Activated T-cell treated with anti-CD3 and anti-CD28 coated beads, Interleukin-2, amount 50 U/mL, for 72 hours (primary cell): ENCODE results near the gene ARHGAP21. TPM values are rescaled to one million over a fixed set of nuclear protein-coding genes. Genes with fewer than 3 reads are reported as not detected.

Source experiments
- ATAC-seq, 2 donors: fragments of 150-1000 bp; cut with Tn5 transposase; replicated peaks in 1 of 2; 2 replicates each; pipeline ENCODE4 v1.10.0; 2021; ENCODE audit warnings: moderate library complexity in 2 of 2, mild to moderate bottlenecking in 1 of 2
- DNase-seq, 2 donors: peaks; one replicate each; pipeline ENCODE4 v3.0.0; 2021 to 2022; ENCODE audit warnings: mixed read lengths in 1 of 2
- H3K27ac Mint-ChIP-seq: one replicate; pipeline ENCODE4 v1.8.0; 2022; ENCODE audit warnings: mild to moderate bottlenecking, moderate library complexity, mixed read lengths
- H3K27me3 Mint-ChIP-seq: one replicate; pipeline ENCODE4 v1.8.0; 2022; ENCODE audit warnings: low read depth, mixed read lengths
- H3K36me3 Mint-ChIP-seq, 2 donors: one replicate each; pipeline ENCODE4 v1.8.0; 2022; ENCODE audit warnings: mixed read lengths in 2 of 2, mild to moderate bottlenecking in 1 of 2; ENCODE audit not compliant: insufficient read depth in 2 of 2
- H3K4me1 Mint-ChIP-seq: one replicate; pipeline ENCODE4 v1.8.0; 2022; ENCODE audit warnings: low read depth, mixed read lengths
- H3K4me3 Mint-ChIP-seq, 2 donors: one replicate each; pipeline ENCODE4 v1.8.0; 2022; ENCODE audit warnings: mild to moderate bottlenecking in 2 of 2, mixed read lengths in 2 of 2, moderate library complexity in 2 of 2
- H3K9me3 Mint-ChIP-seq, 2 donors: one replicate each; pipeline ENCODE4 v1.8.0; 2022; ENCODE audit warnings: mixed read lengths in 2 of 2
- total RNA-seq, 2 donors: library from RNA; stranded (reverse); gene quantifications; one replicate each; pipeline ENCODE4 v1.2.3, GENCODE V29; 2022

Gene ARHGAP21
- total RNA-seq, 2 donors from 2014 or later: 22.6 to 22.9 TPM

- Mint-ChIP-seq H3K4me1 (peaks cover 7% of the 10 kb centered on the region), H3K4me3 (no peak overlapping the region), H3K9me3 (no peaks in the 10 kb centered on the region), H3K27ac (no peak overlapping the region), H3K36me3 (no peaks in the 10 kb centered on the region), H3K27me3 (peaks cover 16% of the 10 kb centered on the region)
- DNase-seq: no peak
- no peak for ATAC-seq
Observed at GRCh38 chr10:24569828-24570657, 153.6 kb downstream of the ARHGAP21 start.

GRCh38 chr10:24569330-24569796 is 154.3 kb downstream of the ARHGAP21 start:
- peaks cover under 1% of the 10 kb centered on the region for H3K4me1 Mint-ChIP-seq
- ATAC-seq (no peak), DNase-seq (no peak)
- H3K27me3 Mint-ChIP-seq: peaks cover 15% of the 10 kb centered on the region
- H3K36me3 Mint-ChIP-seq: no peaks in the 10 kb centered on the region
- no peak overlapping the region for H3K27ac Mint-ChIP-seq
- H3K4me3 Mint-ChIP-seq: no peak overlapping the region
- no peaks in the 10 kb centered on the region for H3K9me3 Mint-ChIP-seq

- ATAC-seq (no peak), DNase-seq (no peak)
- no peaks in the 10 kb centered on the region for H3K36me3 Mint-ChIP-seq
- H3K27me3 Mint-ChIP-seq: peaks cover 15% of the 10 kb centered on the region
- H3K9me3 Mint-ChIP-seq: no peaks in the 10 kb centered on the region
- H3K4me1 Mint-ChIP-seq: no peaks in the 10 kb centered on the region
- no peak overlapping the region for H3K27ac Mint-ChIP-seq
- H3K4me3 Mint-ChIP-seq: no peak overlapping the region
Observed at GRCh38 chr10:24568042-24568441, 155.6 kb downstream of the ARHGAP21 start.

GRCh38 chr10:24561453-24561852 is 162.2 kb downstream of the ARHGAP21 start:
- DNase-seq (no peak), ATAC-seq (no peak)
- peaks cover 5% of the 10 kb centered on the region for H3K4me1 Mint-ChIP-seq
- no peak overlapping the region for H3K4me3 Mint-ChIP-seq
- H3K9me3 Mint-ChIP-seq: no peaks in the 10 kb centered on the region
- H3K27me3 Mint-ChIP-seq: peaks cover 5% of the 10 kb centered on the region
- no peak overlapping the region for H3K27ac Mint-ChIP-seq
- H3K36me3 Mint-ChIP-seq: no peaks in the 10 kb centered on the region

- peak; percentile 55 to 58 for ATAC-seq
- H3K4me3 Mint-ChIP-seq: no peak overlapping the region
- no peaks in the 10 kb centered on the region for H3K9me3 Mint-ChIP-seq
- H3K27ac Mint-ChIP-seq: no peak overlapping the region
- DNase-seq: peak; percentile 18 to 33
- no peaks in the 10 kb centered on the region for H3K36me3 Mint-ChIP-seq
- H3K27me3 Mint-ChIP-seq: peaks cover 17% of the 10 kb centered on the region
- peaks cover 5% of the 10 kb centered on the region for H3K4me1 Mint-ChIP-seq
Observed at GRCh38 chr10:24556750-24557742, 166.6 kb downstream of the ARHGAP21 start.

- H3K9me3 Mint-ChIP-seq: no peaks in the 10 kb centered on the region
- ATAC-seq (no peak), DNase-seq (no peak)
- peaks cover 5% of the 10 kb centered on the region for H3K4me1 Mint-ChIP-seq
- H3K4me3 Mint-ChIP-seq: no peak overlapping the region
- peaks cover 17% of the 10 kb centered on the region for H3K27me3 Mint-ChIP-seq
- no peaks in the 10 kb centered on the region for H3K36me3 Mint-ChIP-seq
- H3K27ac Mint-ChIP-seq: no peak overlapping the region
Observed at GRCh38 chr10:24556126-24556749, 167.4 kb downstream of the ARHGAP21 start.

- H3K27ac Mint-ChIP-seq: no peak overlapping the region
- no peak overlapping the region for H3K4me3 Mint-ChIP-seq
- H3K27me3 Mint-ChIP-seq: peaks cover 17% of the 10 kb centered on the region
- H3K36me3 Mint-ChIP-seq: no peaks in the 10 kb centered on the region
- H3K9me3 Mint-ChIP-seq: no peaks in the 10 kb centered on the region
- ATAC-seq (no peak), DNase-seq (no peak)
- peaks cover 5% of the 10 kb centered on the region for H3K4me1 Mint-ChIP-seq
Observed at GRCh38 chr10:24554036-24554435, 169.7 kb downstream of the ARHGAP21 start.

- H3K9me3 Mint-ChIP-seq: no peaks in the 10 kb centered on the region
- H3K27ac Mint-ChIP-seq: no peak overlapping the region
- no peak for ATAC-seq
- DNase-seq: no peak
- no peaks in the 10 kb centered on the region for H3K36me3 Mint-ChIP-seq
- no peak overlapping the region for H3K4me3 Mint-ChIP-seq
- peaks cover 5% of the 10 kb centered on the region for H3K4me1 Mint-ChIP-seq
- H3K27me3 Mint-ChIP-seq: peaks cover 17% of the 10 kb centered on the region
Observed at GRCh38 chr10:24553051-24553612, 170.6 kb downstream of the ARHGAP21 start.

GRCh38 chr10:24552346-24553016 is 171.2 kb downstream of the ARHGAP21 start:
- Mint-ChIP-seq H3K27ac (no peak overlapping the region), H3K36me3 (no peaks in the 10 kb centered on the region), H3K4me3 (no peak overlapping the region), H3K4me1 (peaks cover 5% of the 10 kb centered on the region), H3K9me3 (no peaks in the 10 kb centered on the region), H3K27me3 (peaks cover 17% of the 10 kb centered on the region)
- DNase-seq (peak in 1 of 2 donors; percentile 21), ATAC-seq (peak; percentile 34 to 39)

- no peak overlapping the region for H3K27ac Mint-ChIP-seq
- H3K4me3 Mint-ChIP-seq: no peak overlapping the region
- ATAC-seq (no peak), DNase-seq (no peak)
- no peaks in the 10 kb centered on the region for H3K9me3 Mint-ChIP-seq
- H3K27me3 Mint-ChIP-seq: peaks cover 12% of the 10 kb centered on the region
- no peaks in the 10 kb centered on the region for H3K36me3 Mint-ChIP-seq
- H3K4me1 Mint-ChIP-seq: no peaks in the 10 kb centered on the region
Observed at GRCh38 chr10:24551161-24551560, 172.5 kb downstream of the ARHGAP21 start.

GRCh38 chr10:24550680-24551079 is 173.0 kb downstream of the ARHGAP21 start:
- Mint-ChIP-seq H3K4me1 (no peaks in the 10 kb centered on the region), H3K27me3 (peaks cover 9% of the 10 kb centered on the region), H3K4me3 (no peak overlapping the region), H3K9me3 (no peaks in the 10 kb centered on the region), H3K36me3 (no peaks in the 10 kb centered on the region), H3K27ac (no peak overlapping the region)
- ATAC-seq (no peak), DNase-seq (no peak)

- no peaks in the 10 kb centered on the region for H3K36me3 Mint-ChIP-seq
- ATAC-seq (no peak), DNase-seq (no peak)
- H3K27me3 Mint-ChIP-seq: no peaks in the 10 kb centered on the region
- H3K4me3 Mint-ChIP-seq: no peak overlapping the region
- H3K27ac Mint-ChIP-seq: no peak overlapping the region
- no peaks in the 10 kb centered on the region for H3K9me3 Mint-ChIP-seq
- no peaks in the 10 kb centered on the region for H3K4me1 Mint-ChIP-seq
Observed at GRCh38 chr10:24545585-24545984, 178.1 kb downstream of the ARHGAP21 start.
